ENCODE data around the gene AFF1. TPM values are rescaled to one million over a fixed set of nuclear protein-coding genes. Genes with fewer than 3 reads are reported as not detected.
"Not testable (repeated sequence)": the region's sequence is repeated elsewhere in the genome, so short reads cannot be mapped to it uniquely, and the experiment has no call there.

AFF1 gene
- total RNA-seq, 1 experiment from 2014 or later, result 93.4 TPM

GRCh38 chr4:86994686-86995085 is 59.9 kb downstream of the AFF1 start (continued):
- TF ChIP-seq NFE2L1 (CRISPR knock-in tag; IDR thresholded peaks at IDR 0.05) (no peak), JAZF1 (CRISPR knock-in tag; IDR thresholded peaks at IDR 0.05) (no peak), E2F5 (CRISPR knock-in tag; IDR thresholded peaks at IDR 0.05) (no peak), GRHL2 (CRISPR knock-in tag; IDR thresholded peaks at IDR 0.05; ENCODE audit: insufficient replicate concordance, severe bottlenecking) (no peak)

- peaks cover 10% of the 10 kb centered on the region for H3K9me3 Mint-ChIP-seq
- POLR2A ChIA-PET; H3K27me3 Mint-ChIP-seq (ENCODE audit: low read depth); H3K4me3 Mint-ChIP-seq; CTCF ChIA-PET; ATAC-seq; DNase-seq (ENCODE audit: low spot score): not testable (repeated sequence)
- H3K4me1 Mint-ChIP-seq, result peaks cover 62% of the 10 kb centered on the region
- peaks cover 14% of the 10 kb centered on the region for H3K36me3 Mint-ChIP-seq
- peak overlapping the region; percentile 96 for H3K27ac Mint-ChIP-seq
Measured at GRCh38 chr4:86996510-86996909, 61.7 kb downstream of the AFF1 start.

GRCh38 chr4:86999136-86999643 is 64.4 kb downstream of the AFF1 start:
- ATAC-seq (no peak), DNase-seq (ENCODE audit: low spot score) (no peak)
- ChIA-PET POLR2A (no interaction called here), CTCF (interaction anchor here (0.6 to 1.8 kb wide), 3 partner anchors 39 to 85 kb away, joined by 3 to 6 read pairs (median 5); no protein-coding TSS in a partner anchor)
- Mint-ChIP-seq H3K27ac (peak overlapping the region; percentile 25), H3K36me3 (peaks cover 11% of the 10 kb centered on the region), H3K4me1 (peaks cover 76% of the 10 kb centered on the region), H3K27me3 (ENCODE audit: low read depth) (no peaks in the 10 kb centered on the region), H3K9me3 (peaks cover 10% of the 10 kb centered on the region), H3K4me3 (no peak overlapping the region)
- TF ChIP-seq ATF1 (CRISPR knock-in tag; IDR thresholded peaks at IDR 0.05) (no peak), PRRX2 (CRISPR knock-in tag; IDR thresholded peaks at IDR 0.05) (no peak), IRF1 (CRISPR knock-in tag; IDR thresholded peaks at IDR 0.05) (no peak), TEAD4 (CRISPR knock-in tag; IDR thresholded peaks at IDR 0.05) (no peak), ERG (CRISPR knock-in tag; IDR thresholded peaks at IDR 0.05) (no peak), PRDM15 (CRISPR knock-in tag; IDR thresholded peaks at IDR 0.05) (no peak), ZNF425 (CRISPR knock-in tag; conservative IDR thresholded peaks at IDR 0.05) (no peak), CBFB (CRISPR knock-in tag; IDR thresholded peaks at IDR 0.05; ENCODE audit: low read depth) (no peak), MYBL2 (CRISPR knock-in tag; IDR thresholded peaks at IDR 0.05) (no peak), NR1H2 (CRISPR knock-in tag; IDR thresholded peaks at IDR 0.05) (no peak), CREM (CRISPR knock-in tag; IDR thresholded peaks at IDR 0.05) (no peak), ESRRA (CRISPR knock-in tag; IDR thresholded peaks at IDR 0.05; ENCODE audit: borderline replicate concordance) (no peak), NR2C2 (CRISPR knock-in tag; IDR thresholded peaks at IDR 0.05) (no peak), ZMAT4 (CRISPR knock-in tag; IDR thresholded peaks at IDR 0.05) (no peak), NR3C1 (CRISPR knock-in tag; conservative IDR thresholded peaks at IDR 0.05; ENCODE audit: low read depth) (no peak), JUN (CRISPR knock-in tag; IDR thresholded peaks at IDR 0.05) (no peak), ELF4 (CRISPR knock-in tag; IDR thresholded peaks at IDR 0.05; ENCODE audit: low read depth) (no peak), ZNF263 (CRISPR knock-in tag; IDR thresholded peaks at IDR 0.05; ENCODE audit: low read depth) (no peak)

Measured in WTC11 (cell line).